GM12801 (cell line): ENCODE results near the gene SNAI3.

ENCODE experiments used
- TF ChIP-seq, protein P1 (sequence below): IDR thresholded peaks from one replicate; pipeline ENCODE4 v1.5.1; 2011; ENCODE audit warnings: control low read depth; ENCODE audit not compliant: insufficient read length; ENCODE audit errors: extremely low read depth

SNAI3 gene

DNA sequence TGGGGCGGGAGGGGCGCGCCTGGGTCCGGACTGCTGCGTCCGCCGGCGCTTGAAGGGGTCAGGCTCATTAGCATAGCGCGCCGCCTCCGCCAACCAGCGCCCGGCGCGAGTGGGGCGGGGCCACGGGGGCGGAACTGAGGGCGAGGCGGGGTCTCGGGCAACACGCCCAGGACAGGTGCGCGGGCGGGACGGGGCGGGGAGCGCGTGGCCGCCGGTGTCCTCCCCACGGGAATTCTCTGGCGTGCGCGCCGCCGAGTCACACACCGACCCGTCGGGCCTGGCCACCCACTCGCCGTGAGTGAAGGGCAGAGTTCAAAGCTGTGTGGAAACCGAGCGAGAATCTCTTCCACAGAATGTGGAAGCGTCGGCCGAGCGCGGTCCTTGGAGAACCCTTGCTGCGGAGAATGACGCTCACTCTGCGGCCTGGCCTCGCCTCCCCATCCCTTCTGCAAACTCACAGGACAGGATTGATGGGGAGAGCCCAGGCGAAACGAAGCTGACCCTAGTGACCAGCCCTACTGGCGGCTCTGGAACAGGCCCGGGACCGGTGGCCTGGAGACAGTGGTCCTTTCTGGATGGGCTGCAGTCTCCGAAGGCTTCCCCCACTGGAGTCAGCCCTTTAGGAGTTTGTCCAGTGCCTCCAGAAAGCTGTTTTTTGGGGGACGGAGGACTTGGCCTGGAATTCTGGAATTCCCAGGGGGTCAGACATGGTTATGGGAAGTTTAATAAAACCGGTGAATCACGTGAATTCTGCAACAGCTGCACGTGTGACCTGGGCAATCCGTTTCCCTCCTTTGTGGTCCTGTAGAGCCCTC, at the start of gene SNAI3:
Gene SNAI3, minus strand, starts transcription at position 69 of the 815 bp plus-strand sequence. CDS start 101 bp downstream, outside the sequence.
- TF ChIP-seq, protein P1, sequence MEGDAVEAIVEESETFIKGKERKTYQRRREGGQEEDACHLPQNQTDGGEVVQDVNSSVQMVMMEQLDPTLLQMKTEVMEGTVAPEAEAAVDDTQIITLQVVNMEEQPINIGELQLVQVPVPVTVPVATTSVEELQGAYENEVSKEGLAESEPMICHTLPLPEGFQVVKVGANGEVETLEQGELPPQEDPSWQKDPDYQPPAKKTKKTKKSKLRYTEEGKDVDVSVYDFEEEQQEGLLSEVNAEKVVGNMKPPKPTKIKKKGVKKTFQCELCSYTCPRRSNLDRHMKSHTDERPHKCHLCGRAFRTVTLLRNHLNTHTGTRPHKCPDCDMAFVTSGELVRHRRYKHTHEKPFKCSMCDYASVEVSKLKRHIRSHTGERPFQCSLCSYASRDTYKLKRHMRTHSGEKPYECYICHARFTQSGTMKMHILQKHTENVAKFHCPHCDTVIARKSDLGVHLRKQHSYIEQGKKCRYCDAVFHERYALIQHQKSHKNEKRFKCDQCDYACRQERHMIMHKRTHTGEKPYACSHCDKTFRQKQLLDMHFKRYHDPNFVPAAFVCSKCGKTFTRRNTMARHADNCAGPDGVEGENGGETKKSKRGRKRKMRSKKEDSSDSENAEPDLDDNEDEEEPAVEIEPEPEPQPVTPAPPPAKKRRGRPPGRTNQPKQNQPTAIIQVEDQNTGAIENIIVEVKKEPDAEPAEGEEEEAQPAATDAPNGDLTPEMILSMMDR: no peak

DNA sequence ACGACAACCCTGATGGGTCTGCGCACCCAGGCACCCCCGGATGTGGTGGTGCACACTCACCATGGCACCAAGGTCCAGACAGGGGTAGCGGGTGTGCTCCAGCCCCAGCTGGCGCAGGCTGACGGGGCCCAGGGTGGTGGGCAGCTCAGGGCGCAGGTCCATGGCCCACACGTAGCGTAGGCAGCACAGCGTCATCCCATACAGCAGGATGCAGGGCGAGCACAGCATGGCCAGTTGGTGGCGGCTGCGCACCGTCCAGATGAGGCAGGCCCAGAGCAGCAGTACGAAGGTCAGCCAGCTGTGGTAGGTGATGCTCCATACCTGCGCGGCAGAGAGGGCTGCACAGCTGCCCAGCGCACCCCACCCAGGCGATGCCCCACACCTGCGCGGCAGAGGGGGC, 49.8 kb upstream of the SNAI3 start:
- TF ChIP-seq, protein P1: no peak

GRCh38 chr16:88735616-88736015, 49.3 kb upstream of the SNAI3 start:
- TF ChIP-seq, protein P1: no peak

DNA sequence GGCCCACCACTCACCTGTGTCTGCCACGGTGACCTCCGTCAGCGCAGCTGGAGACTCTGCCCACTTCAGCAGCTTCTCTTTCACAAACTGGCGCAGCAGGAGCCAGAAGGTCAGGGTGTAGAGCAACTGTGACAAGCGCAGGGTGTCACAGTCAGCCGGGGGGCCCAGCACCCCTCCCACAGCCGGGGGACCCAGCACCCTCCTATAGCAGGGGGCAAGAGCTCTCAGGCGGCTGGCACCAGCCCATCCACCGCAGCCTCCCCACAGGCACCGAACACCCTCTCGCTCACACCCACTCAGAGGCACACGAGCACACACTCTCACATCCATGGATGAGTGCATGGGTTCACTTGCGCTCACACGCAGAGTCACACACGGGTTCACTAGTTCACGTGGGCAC, 48.8 kb upstream of the SNAI3 start:
- TF ChIP-seq, protein P1: no peak

- TF ChIP-seq, protein P1: no peak
Measured at GRCh38 chr16:88734361-88734728, 48.0 kb upstream of the SNAI3 start.

- TF ChIP-seq, protein P1: no peak
Measured at GRCh38 chr16:88733630-88734360, 47.5 kb upstream of the SNAI3 start.

GRCh38 chr16:88732961-88733294, 46.6 kb upstream of the SNAI3 start:
- TF ChIP-seq, protein P1: no peak
